ENCODE results near the gene TMEM178A. TPM values are rescaled to one million over a fixed set of nuclear protein-coding genes. Genes with fewer than 3 reads are reported as not detected.

TMEM178A gene
- total RNA-seq, 1 experiment from 2014 or later: 0.50 TPM

DNA sequence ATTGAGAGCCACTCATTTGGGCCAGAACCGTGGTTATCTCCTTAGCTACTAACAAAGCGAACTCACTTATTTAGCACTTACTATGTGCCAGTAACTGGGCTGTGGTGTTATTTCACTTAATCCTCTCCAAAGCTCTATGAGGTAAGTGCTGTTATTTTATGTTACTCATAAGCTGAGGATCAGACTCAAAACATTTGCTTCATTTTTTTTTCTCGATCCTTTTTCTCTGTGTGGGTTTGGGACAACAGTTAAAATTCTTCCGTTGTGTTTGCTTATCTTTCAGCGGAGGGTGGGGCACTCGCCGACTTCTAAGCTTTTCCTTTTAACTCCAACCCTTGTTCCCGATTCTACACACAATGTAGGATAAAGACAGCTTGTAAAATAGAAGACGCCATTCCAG, 52.8 kb downstream of the TMEM178A start:
- no peaks in the 10 kb centered on the region for H3K9me3 Mint-ChIP-seq (ENCODE audit: low read depth, unreplicated experiment)
- no peaks in the 10 kb centered on the region for H3K36me3 Mint-ChIP-seq (ENCODE audit: insufficient read depth, unreplicated experiment)
- BruUV-seq (replicated peaks): no TSS peak
- intact Hi-C loops (cut with micrococcal nuclease; ENCODE audit: unreplicated experiment): no loop called here
- no peak for TF ChIP-seq CTCF (IDR thresholded peaks at IDR 0.05; ENCODE audit: unreplicated experiment)
- H3K4me3 Mint-ChIP-seq (ENCODE audit: low read depth, unreplicated experiment): no peak overlapping the region
- CTCF ChIA-PET: no interaction called here
- no peak overlapping the region for H3K27ac Mint-ChIP-seq (ENCODE audit: unreplicated experiment)
- H3K4me1 Mint-ChIP-seq (ENCODE audit: low read depth, unreplicated experiment): no peaks in the 10 kb centered on the region
- no peak for DNase-seq
- peaks cover 43% of the 10 kb centered on the region for H3K27me3 Mint-ChIP-seq (ENCODE audit: unreplicated experiment)

- Mint-ChIP-seq H3K27me3 (ENCODE audit: unreplicated experiment) (peaks cover 35% of the 10 kb centered on the region), H3K9me3 (ENCODE audit: low read depth, unreplicated experiment) (no peaks in the 10 kb centered on the region), H3K4me1 (ENCODE audit: low read depth, unreplicated experiment) (no peaks in the 10 kb centered on the region), H3K36me3 (ENCODE audit: insufficient read depth, unreplicated experiment) (no peaks in the 10 kb centered on the region), H3K4me3 (ENCODE audit: low read depth, unreplicated experiment) (no peak overlapping the region), H3K27ac (ENCODE audit: unreplicated experiment) (no peak overlapping the region)
- intact Hi-C loops (cut with micrococcal nuclease; ENCODE audit: unreplicated experiment): no loop called here
- BruUV-seq (replicated peaks): no TSS peak
- no peak for TF ChIP-seq CTCF (IDR thresholded peaks at IDR 0.05; ENCODE audit: unreplicated experiment)
- DNase-seq: no peak
- CTCF ChIA-PET: no interaction called here
Measured at GRCh38 chr2:39719317-39719716, 53.6 kb downstream of the TMEM178A start.

DNA sequence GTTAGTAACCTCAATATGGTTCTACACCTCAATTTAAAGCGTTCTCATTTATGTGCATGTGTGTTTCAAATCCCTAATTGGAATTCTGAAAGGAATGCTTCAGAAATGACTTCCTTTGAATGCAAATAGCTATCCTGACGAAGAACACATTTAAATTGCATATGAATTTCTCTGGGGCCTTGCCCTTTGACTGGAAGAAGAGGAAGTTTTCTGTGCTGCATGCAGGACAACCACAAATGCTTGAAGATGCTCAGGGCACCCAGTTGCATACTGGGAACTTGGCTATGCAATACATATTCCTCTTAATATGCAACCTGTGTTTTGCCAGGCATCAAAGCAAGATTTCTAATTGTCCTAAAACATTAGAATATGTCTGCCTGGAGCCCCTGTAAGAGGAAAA, 55.3 kb downstream of the TMEM178A start:
- TF ChIP-seq CTCF (IDR thresholded peaks at IDR 0.05; ENCODE audit: unreplicated experiment): no peak
- Mint-ChIP-seq H3K4me3 (ENCODE audit: low read depth, unreplicated experiment) (no peak overlapping the region), H3K9me3 (ENCODE audit: low read depth, unreplicated experiment) (no peaks in the 10 kb centered on the region), H3K4me1 (ENCODE audit: low read depth, unreplicated experiment) (no peaks in the 10 kb centered on the region), H3K36me3 (ENCODE audit: insufficient read depth, unreplicated experiment) (no peaks in the 10 kb centered on the region), H3K27me3 (ENCODE audit: unreplicated experiment) (peaks cover 43% of the 10 kb centered on the region), H3K27ac (ENCODE audit: unreplicated experiment) (no peak overlapping the region)
- intact Hi-C loops (cut with micrococcal nuclease; ENCODE audit: unreplicated experiment): no loop called here
- no peak for DNase-seq
- CTCF ChIA-PET: no interaction called here
- BruUV-seq (replicated peaks): no TSS peak

DNA sequence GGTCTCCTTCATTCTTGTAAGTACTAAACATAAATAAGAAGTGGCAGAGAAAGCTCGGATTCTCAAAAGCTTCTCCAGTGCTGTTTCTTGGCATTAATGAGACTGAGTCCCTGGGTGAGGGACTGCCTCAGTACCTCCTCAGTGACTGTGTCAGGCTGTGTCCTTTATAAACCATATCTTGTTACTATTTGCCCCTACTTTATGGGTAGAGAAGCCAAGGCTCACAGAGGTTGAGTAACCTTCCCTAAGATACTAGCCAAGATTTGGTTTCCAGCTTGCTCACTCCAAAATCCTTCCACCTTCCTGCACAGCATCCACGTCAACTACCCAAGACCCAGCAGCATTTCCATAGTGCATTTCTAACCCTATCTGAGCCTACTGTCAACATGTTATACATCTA, 57.8 kb downstream of the TMEM178A start:
- Mint-ChIP-seq H3K4me1 (ENCODE audit: low read depth, unreplicated experiment) (no peaks in the 10 kb centered on the region), H3K4me3 (ENCODE audit: low read depth, unreplicated experiment) (no peak overlapping the region), H3K9me3 (ENCODE audit: low read depth, unreplicated experiment) (no peaks in the 10 kb centered on the region), H3K27me3 (ENCODE audit: unreplicated experiment) (peaks cover 43% of the 10 kb centered on the region), H3K27ac (ENCODE audit: unreplicated experiment) (no peak overlapping the region), H3K36me3 (ENCODE audit: insufficient read depth, unreplicated experiment) (no peaks in the 10 kb centered on the region)
- no peak for TF ChIP-seq CTCF (IDR thresholded peaks at IDR 0.05; ENCODE audit: unreplicated experiment)
- intact Hi-C loops (cut with micrococcal nuclease; ENCODE audit: unreplicated experiment): no loop called here
- CTCF ChIA-PET: interaction anchor here (0.7 kb wide), 1 partner anchor 27 kb away, joined by 4 read pairs; no protein-coding TSS in a partner anchor
- DNase-seq: no peak
- no TSS peak for BruUV-seq (replicated peaks)

All from Calu3 (cell line).